SK-N-MC (cell line): ENCODE results near the gene PLEKHA3.

Source experiments
- EZH2 ChIP-seq: fragments of 200-600 bp; sonication (generic); IDR thresholded peaks from one replicate; pipeline ENCODE4 v1.6.1; 2017; ENCODE audit warnings: antibody characterized with exemption
- POLR2AphosphoS5 ChIP-seq: IDR thresholded peaks from 2 replicates; pipeline ENCODE4 v1.6.1; 2012; ENCODE audit warnings: mild to moderate bottlenecking, low read depth, low read length, borderline replicate concordance

GRCh38 chr2:178469219-178469849 is 10.9 kb upstream of the PLEKHA3 start:
- no peak for TF ChIP-seq EZH2
- no peak for TF ChIP-seq POLR2AphosphoS5
